Calu3 (cell line): ENCODE data around the gene PFN1. TPM values are rescaled to one million over a fixed set of nuclear protein-coding genes. Genes with fewer than 3 reads are reported as not detected.

Experiments
- BruUV-seq: library from RNA; stranded (reverse); fragments of 400-500 nt; replicated peaks from 2 replicates; lab custom pipeline; 2021; lab: Mats Ljungman, UMichigan
- CTCF ChIA-PET: fragments of 300-600 bp; sonication (Branson Sonifier 250); formaldehyde crosslinking; loops from one replicate; lab custom pipeline; 2022; ENCODE audit warnings: antibody characterized with exemption; lab: Charles Lee
- DNase-seq: peaks from one replicate; pipeline ENCODE4 v3.0.0; 2022
- H3K27ac Mint-ChIP-seq: one replicate; pipeline ENCODE4 v1.8.0; 2022; ENCODE audit warnings: mixed read lengths; ENCODE audit not compliant: unreplicated experiment
- H3K27me3 Mint-ChIP-seq: one replicate; pipeline ENCODE4 v1.8.0; 2022; ENCODE audit warnings: mixed read lengths; ENCODE audit not compliant: unreplicated experiment
- H3K36me3 Mint-ChIP-seq: one replicate; pipeline ENCODE4 v1.8.0; 2022; ENCODE audit warnings: mild to moderate bottlenecking, moderate library complexity, mixed read lengths; ENCODE audit not compliant: insufficient read depth, unreplicated experiment
- H3K4me1 Mint-ChIP-seq: one replicate; pipeline ENCODE4 v1.8.0; 2022; ENCODE audit warnings: mild to moderate bottlenecking, low read depth, mixed read lengths; ENCODE audit not compliant: unreplicated experiment
- H3K4me3 Mint-ChIP-seq: one replicate; pipeline ENCODE4 v1.8.0; 2022; ENCODE audit warnings: mild to moderate bottlenecking, low read depth, moderate library complexity, mixed read lengths; ENCODE audit not compliant: unreplicated experiment
- H3K9me3 Mint-ChIP-seq: one replicate; pipeline ENCODE4 v1.8.0; 2022; ENCODE audit warnings: low read depth, mixed read lengths; ENCODE audit not compliant: unreplicated experiment
- CTCF ChIP-seq: fragments of 200-600 bp; IDR thresholded peaks from one replicate; pipeline ENCODE4 v1.8.0; 2022; ENCODE audit warnings: antibody characterized with exemption; ENCODE audit not compliant: unreplicated experiment
- intact Hi-C: fragments of 100-400 bp; cut with micrococcal nuclease; formaldehyde crosslinking; loops from one replicate; pipeline ENCODE4 v1.10.0; 2022; ENCODE audit not compliant: unreplicated experiment
- total RNA-seq: library from RNA; stranded (reverse); gene quantifications from 2 replicates; pipeline ENCODE4 v1.2.3, GENCODE V29; 2022

Gene PFN1
- total RNA-seq, 1 experiment from 2014 or later: 605 TPM

- no peaks in the 10 kb centered on the region for H3K27me3 Mint-ChIP-seq
- no peak for TF ChIP-seq CTCF
- no peak for DNase-seq
- no peaks in the 10 kb centered on the region for H3K4me1 Mint-ChIP-seq
- no peak overlapping the region for H3K4me3 Mint-ChIP-seq
- H3K36me3 Mint-ChIP-seq: peaks cover 20% of the 10 kb centered on the region
- intact Hi-C loops: no loop called here
- CTCF ChIA-PET: no interaction called here
- H3K9me3 Mint-ChIP-seq: no peaks in the 10 kb centered on the region
- no TSS peak for BruUV-seq
- no peak overlapping the region for H3K27ac Mint-ChIP-seq
Measured at GRCh38 chr17:4969551-4970173, 21.3 kb upstream of the PFN1 start.

- CTCF ChIA-PET: no interaction called here
- H3K36me3 Mint-ChIP-seq: peaks cover 20% of the 10 kb centered on the region
- no peak for TF ChIP-seq CTCF
- intact Hi-C loops: no loop called here
- DNase-seq: no peak
- H3K27me3 Mint-ChIP-seq: no peaks in the 10 kb centered on the region
- no peaks in the 10 kb centered on the region for H3K9me3 Mint-ChIP-seq
- H3K4me3 Mint-ChIP-seq: no peak overlapping the region
- H3K27ac Mint-ChIP-seq: no peak overlapping the region
- no TSS peak for BruUV-seq
- H3K4me1 Mint-ChIP-seq: no peaks in the 10 kb centered on the region
Measured at GRCh38 chr17:4969047-4969550, 20.8 kb upstream of the PFN1 start.

GRCh38 chr17:4968486-4969046 lies 20.2 kb upstream of the PFN1 start:
- Mint-ChIP-seq H3K36me3 (peaks cover 20% of the 10 kb centered on the region), H3K27me3 (no peaks in the 10 kb centered on the region), H3K4me3 (no peak overlapping the region), H3K27ac (no peak overlapping the region), H3K9me3 (no peaks in the 10 kb centered on the region), H3K4me1 (no peaks in the 10 kb centered on the region)
- CTCF ChIA-PET: interaction anchor here (2.5 kb wide), 1 partner anchor 28 kb away, joined by 10 read pairs; the partner anchor contains the start of genes RNF167 and SLC25A11
- TF ChIP-seq CTCF: no peak
- intact Hi-C loops: no loop called here
- no peak for DNase-seq
- no TSS peak for BruUV-seq

GRCh38 chr17:4967539-4968485 lies 19.5 kb upstream of the PFN1 start, which contains the start of gene SPAG7:
Gene SPAG7, minus strand, starts transcription at chr17:4967817. Its CDS starts 13 bp downstream, at chr17:4967804.
- TSS peak; percentile 78 for BruUV-seq
- peaks cover 20% of the 10 kb centered on the region for H3K36me3 Mint-ChIP-seq
- no peaks in the 10 kb centered on the region for H3K4me1 Mint-ChIP-seq
- H3K9me3 Mint-ChIP-seq: no peaks in the 10 kb centered on the region
- CTCF ChIA-PET: interaction anchor here (0.8 to 2.5 kb wide), 9 partner anchors 13 to 295 kb away, joined by 3 to 11 read pairs (median 4); partner anchors contain the start of genes CAMTA2, RNF167, SLC25A11 and ZNF594
- no peak for TF ChIP-seq CTCF
- H3K27me3 Mint-ChIP-seq: no peaks in the 10 kb centered on the region
- no peak within 1 kb of the TSS for H3K27ac Mint-ChIP-seq
- intact Hi-C loops: no loop called here
- DNase-seq: peak; percentile 91
- H3K4me3 Mint-ChIP-seq: no peak within 1 kb of the TSS
